ENCODE results near the gene NBPF1.
"Not testable (repeated sequence)": the region's sequence is repeated elsewhere in the genome, so short reads cannot be mapped to it uniquely, and the experiment has no call there.

NBPF1 gene

DNA sequence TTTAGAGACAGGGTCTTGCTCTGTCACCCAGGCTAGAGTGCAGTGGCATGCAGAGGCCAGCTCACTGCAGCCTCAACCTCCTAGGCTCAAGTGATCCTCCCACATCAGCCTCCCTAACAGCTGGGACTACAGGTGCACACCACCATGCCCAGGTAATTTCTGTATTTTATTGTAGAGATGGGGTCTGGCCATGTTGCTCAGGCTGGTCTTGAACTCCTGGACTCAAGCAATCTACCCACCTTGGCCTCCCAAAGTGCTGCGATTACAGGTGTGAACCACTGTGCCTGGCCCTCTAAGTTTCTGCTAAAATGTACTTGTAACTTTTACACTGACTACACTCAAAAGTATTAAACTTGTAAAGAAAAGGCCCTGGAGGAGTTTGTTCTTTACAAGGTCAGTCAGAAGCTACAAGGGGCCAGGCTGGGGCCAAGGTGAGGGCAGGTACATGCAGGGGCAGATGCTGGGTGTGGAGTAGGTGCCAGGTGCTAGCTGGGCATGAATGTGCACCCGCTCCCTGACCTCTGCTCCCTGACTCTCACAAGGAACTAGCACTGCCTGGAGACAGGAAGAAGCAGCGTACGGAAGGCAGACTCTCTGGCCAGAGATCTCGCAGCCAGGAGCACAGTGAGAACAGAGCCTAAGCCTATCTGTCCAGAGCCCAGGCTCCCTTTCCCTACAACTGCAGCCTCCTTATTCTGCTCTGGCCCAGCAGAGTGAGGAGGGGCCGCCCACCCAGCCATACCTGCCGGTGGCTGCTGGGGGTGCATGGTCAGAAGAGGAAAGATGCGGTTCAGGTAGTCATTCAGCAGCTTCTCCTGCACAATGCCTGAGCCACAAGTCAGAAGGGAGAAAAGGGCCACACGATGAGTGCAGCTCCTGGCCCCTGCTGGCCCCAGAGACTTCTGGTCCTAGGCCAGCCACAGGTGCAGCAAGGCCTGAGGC is 28.9 kb upstream of the NBPF1 start:
- DNase-seq (ENCODE audit: low read depth in 4 of 4, low spot score in 1 of 4), result not testable (repeated sequence)

DNA sequence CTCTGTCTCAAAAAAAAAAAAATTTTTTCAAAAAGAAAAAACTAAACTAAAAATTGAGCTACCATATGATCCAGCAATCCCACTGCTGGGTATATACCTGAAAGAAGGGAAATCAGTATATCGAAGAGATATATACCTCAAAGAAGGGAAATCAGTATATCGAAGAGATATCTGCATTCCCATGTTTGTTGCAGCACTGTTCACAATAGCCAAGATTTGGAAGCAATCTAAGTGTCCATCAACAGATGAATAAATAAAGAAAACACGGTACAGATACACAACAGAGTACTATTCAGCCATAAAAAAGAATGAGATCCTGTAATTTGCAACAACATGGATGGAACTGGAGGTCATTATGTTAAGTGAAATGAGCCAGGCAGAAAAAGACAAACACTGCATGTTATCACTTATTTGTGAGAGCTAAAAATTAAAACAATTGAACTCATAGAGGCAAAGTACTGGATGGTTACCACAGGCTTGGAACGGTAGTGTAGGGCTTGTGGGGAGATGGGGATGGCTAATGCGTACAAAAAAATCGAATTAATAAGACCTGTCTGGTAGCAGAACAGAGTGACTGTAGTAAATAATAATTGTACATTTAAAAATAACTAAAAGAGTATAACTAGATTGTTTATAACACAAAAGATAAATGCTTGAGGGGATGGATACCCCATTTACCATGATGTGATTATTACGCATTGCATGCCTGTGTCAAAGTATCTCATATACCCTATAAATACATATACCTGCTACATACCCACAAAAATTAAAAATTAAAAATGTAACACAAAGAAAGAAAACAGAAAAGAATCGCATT is 28.0 kb upstream of the NBPF1 start:
- DNase-seq (ENCODE audit: low read depth in 4 of 4, low spot score in 1 of 4), result not testable (repeated sequence)

DNA sequence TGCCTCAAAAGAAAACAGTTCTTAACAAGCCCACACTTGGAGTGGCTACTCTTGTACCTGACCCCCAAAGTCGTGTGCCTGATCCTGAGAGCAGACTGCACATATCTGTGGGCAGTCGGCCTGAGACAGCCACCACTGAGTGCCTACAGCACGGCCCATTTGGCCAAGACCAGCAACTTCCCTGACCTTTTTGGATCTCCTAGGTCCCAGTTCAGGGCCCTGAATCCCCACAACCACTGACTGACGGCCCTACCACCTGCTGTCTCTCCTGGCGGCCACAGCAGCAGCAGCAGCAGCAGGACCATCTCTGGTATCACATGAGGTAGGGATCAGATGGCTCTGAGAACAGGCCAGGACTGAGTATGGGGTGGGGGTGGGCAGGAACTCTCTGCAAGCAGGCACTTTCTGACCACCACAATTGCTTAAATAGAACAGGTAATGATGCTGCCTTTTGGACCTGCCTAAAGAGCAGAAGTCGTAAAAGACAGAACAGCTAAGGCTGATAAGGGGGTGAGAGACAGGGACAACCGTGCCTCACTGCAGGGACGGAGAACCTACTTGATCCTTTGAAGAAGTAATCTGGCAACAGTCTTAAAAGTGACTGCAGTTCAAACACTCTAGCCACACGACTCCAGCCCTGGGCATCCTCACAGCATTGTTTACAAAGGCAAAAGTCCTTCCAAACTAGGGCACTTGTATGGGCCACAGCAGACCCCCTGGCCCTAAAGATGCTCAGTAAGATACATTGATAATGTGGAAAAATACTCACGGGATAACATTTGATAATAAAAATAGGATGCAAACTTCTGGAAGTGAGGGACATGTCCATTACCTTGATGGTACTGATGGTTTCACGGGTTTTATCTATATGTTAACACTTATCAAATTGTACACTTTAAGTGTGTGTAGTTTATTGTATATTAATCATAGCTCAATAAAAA is 26.0 kb upstream of the NBPF1 start:
- not testable (repeated sequence) for DNase-seq (ENCODE audit: low read depth in 4 of 4, low spot score in 1 of 4)

DNA sequence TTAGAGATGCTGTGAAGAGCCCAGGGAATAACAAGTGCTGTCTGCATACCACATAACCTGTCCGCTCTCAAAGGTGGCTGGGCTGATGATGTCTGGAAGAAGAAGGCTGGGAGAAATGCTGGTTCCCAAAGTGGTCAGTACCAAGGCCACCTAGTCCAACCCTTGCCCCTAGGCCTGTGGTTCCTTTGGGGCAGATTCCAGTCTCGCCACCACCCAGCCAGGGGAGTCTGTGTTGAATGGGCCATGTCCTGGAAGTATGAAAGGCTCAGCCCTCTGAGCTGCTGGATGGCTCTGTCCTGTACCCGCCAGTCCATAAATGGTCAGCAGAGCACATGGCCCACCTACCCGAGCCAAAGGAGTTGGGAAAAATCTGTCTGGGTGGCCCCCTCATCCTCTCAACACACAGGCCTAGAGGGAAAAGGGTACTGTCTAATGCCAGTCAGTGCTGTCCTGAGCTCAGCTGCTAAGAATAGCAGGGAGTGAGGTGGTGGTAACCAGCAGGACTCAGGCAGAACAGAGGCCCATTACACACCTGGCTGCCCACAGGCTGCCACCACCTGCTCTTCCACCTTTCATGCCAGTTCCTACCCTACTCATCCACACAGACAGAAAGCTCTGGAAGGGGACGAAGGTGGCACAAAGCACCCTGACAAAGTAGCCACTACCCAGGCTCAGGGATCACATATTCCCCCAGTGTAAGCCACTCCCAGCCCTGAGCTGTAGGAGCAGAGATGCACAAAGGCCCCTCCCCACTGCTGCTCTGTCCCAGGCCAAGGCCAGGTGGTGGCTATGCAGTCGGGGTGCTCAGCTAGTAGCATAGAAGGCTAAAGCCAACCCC is 24.8 kb upstream of the NBPF1 start:
- DNase-seq (ENCODE audit: low read depth in 4 of 4, low spot score in 1 of 4), result not testable (repeated sequence)

DNA sequence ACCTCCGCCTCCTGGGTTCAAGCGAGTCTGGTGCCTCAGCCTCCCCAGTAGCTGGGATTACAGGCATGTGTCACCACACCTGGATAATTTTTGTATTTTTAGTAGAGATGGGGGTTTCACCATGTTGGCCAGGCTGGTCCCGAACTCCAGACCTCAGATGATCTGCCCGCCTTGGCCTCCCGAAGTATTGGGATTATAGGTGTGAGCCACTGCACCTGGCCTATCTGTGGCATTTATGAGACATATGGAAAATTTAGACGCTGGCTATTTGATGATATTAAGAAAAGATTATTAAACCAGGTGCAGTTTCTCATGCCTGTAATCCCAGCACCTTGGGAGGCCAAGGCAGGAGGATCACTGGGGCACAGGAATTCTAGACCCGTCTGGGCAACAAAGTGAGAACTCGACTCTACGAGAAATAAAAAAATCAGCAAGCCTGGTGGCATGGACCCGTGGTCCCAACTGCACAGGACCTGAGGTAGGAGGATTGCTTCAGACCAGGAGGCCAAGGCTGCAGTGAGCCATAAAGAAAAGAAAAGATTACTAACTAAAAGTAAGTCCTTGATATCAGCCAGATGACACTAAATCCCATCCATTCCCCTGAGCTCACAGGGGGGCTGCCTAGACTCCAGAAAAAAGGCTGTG is 23.3 kb upstream of the NBPF1 start:
- not testable (repeated sequence) for DNase-seq (ENCODE audit: low read depth in 4 of 4, low spot score in 1 of 4)

DNA sequence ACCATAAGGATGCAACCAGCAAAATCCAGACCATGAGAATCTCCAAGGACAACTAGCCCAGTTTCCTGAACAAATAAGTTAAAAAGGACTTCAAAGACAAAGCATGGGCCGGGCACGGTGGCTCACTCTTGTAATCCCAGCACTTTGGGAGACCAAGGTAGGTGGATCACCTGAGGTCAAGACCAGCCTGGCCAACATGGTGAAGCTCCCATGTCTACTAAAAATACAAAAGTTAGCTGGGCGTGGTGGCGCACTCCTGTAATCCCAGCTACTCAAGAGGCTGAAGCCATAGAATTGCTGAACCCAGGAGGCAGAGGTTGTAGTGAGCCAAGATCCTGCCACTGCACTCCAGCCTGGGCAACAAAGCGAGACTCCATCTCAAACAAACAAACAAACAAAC is 22.6 kb upstream of the NBPF1 start:
- not testable (repeated sequence) for DNase-seq (ENCODE audit: low read depth in 4 of 4, low spot score in 1 of 4)

DNA sequence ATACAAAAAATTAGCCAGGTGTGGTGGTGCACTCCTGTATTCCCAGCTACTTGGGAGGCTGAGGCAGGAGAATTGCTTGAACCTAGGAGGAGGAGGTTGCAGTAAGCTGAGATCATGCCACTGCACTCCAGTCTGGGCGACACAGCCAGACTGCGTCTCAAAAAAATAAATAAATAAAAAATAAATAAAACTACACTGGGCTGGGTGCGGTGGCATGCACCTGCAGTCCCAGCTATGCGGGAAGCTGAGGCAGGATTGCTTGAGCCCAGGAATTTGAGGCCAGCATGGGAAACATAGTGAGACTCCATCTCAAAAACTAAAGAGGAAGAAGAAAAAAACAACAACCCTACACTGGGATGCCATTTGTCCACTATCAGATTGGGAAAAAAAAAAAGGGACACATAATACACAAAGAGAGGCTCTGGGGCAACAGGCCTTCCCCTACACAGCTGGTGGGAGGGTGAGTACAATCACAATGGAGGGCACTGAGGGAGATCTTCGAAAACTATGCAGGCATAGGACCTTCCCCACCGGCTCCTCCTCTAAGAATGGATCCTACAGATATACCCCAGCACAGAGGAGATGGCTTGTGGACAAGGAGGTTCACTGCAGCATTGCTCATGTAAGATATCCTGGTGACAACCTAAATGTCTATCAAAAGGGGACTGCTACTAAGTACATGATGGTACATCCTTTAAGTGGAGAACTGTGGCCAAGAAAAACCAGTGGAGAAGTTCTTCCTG is 20.3 kb upstream of the NBPF1 start:
- not testable (repeated sequence) for DNase-seq (ENCODE audit: low read depth in 4 of 4, low spot score in 1 of 4)

DNA sequence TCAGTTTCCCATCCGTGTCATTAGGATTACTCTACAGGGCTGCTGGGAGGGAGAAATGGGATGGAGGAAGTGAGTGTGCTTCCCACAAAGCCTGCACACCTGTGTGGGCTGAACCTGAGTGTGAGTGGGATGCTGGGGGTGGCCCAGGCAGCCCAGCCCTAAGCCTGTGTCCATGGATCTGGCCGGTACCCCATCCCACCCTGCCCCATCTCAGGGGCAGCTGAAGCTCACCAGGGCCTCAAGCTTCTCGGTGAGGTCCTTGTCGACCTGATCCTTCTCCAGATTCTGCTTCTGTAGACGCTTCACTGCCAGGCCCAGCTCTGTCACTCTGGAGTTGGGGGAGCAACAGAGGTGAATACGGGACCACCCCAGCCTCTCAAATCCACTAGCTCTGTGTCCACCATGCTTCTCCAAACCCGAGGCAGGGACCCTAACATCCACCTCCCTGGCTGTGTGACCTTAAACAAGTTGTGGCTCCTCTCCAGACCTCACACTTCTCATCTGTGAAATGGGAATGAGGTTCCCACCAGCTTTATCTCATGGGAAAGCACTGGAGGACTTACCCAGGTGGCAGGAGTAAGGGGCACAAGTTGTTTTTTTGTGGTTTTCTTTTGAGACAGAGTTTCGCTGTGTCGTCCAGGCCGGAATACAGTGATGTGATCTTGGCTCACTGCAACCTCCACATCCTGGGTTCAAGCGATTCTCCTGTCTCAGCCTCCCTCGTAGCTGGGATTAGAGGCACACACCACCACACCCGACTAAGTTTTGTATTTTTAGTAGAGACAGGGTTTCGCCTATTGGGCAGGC is 18.9 kb upstream of the NBPF1 start:
- not testable (repeated sequence) for DNase-seq (ENCODE audit: low read depth in 4 of 4, low spot score in 1 of 4)

DNA sequence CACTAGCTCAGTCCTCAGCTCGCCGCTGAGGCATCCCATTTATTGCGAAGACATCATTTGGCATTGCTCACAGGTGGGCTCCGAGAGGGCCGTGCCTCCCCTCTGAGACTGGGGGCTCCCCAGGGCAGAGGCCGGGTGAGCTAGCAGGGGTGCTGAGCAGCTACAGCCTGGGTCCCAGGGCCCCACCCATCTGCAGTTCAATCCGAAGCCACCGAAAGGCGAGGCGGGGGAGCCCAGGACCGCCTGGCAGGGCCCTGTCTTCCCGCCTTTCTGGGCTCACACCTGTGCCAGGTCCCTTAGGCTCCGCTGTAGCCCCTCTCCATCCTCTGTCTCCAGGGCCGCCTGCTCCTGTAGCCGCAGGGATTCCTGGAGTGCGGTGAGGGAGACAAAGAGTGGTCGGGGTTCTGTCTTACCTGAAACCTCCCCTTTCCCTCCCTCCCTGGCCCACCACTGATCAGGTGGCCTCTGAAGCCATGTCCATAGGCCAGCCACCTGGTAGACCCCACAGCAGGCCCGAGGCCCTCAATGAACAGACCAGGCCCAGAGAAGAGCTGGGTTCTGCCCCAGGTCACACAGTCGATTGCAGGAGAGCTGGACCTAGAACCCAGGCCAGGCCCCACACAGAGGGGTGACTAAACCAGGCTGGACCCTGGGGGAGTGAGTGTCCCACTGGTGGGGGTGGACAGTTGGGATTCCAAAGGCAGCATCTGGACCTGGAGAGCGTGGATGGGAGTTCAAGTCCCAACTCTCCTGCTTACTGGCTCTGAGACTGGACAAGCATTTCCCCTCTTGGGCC is 18.1 kb upstream of the NBPF1 start:
- DNase-seq (ENCODE audit: low read depth in 4 of 4, low spot score in 1 of 4), result no peak

DNA sequence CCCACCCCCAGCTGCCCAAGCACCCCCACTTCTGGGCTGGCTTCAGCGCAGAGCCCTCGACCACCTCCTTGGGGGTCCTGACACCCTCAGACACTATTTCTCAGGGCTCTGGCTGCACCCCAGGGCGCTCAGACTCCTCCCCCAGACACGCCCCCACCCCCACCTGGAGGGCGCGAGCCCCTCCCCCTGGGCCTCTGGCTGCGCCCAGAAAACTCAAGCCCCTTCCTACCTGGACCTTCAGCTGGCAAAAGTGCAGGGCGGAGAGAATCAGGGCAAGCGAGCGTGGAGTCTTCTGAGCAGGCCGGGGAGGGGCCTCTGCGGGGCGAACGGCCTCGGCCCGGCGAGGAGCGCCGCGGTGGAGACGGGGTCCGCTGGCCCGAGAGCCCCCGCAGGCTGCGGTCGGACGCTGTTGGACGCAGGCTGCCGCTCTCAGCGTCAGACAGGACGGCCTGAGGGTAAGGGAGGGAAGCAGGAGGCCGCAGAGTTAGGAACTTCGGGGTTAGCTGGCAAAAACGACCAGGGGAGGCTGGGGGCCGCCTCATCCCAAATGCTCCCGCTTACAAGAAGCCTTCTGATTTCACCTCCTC is 17.4 kb upstream of the NBPF1 start:
- no peak for DNase-seq (ENCODE audit: low read depth in 4 of 4, low spot score in 1 of 4)

DNA sequence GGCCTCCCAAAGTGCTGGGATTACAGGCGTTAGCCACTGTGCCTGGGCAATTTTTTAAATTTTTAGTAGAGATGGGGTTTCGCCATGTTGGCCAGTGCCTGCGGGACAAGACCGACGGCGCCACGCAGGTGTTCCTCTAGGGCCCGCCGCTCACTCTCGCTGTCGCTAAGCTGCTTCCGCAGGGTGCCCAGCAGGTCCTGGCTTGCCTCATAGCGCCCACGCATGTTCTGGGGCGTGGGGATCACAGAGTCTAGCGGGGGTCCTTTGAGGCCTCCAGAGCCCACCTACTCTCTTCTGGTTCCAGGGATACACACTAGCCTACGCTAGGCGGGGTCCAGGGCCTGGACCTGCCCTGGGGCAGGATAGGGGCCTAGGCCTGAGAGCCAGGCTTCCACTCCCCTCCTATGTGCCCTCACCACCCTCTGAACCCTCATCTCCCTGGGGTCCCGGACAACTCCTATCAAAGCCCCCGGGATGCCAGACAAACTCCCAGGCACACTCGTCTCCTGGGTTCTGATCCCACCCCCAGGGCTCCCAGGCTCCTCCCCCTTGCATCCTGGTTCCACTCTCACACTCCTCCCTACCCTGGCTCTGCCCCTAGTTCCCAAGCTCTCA is 16.7 kb upstream of the NBPF1 start:
- not testable (repeated sequence) for DNase-seq (ENCODE audit: low read depth in 4 of 4, low spot score in 1 of 4)

DNA sequence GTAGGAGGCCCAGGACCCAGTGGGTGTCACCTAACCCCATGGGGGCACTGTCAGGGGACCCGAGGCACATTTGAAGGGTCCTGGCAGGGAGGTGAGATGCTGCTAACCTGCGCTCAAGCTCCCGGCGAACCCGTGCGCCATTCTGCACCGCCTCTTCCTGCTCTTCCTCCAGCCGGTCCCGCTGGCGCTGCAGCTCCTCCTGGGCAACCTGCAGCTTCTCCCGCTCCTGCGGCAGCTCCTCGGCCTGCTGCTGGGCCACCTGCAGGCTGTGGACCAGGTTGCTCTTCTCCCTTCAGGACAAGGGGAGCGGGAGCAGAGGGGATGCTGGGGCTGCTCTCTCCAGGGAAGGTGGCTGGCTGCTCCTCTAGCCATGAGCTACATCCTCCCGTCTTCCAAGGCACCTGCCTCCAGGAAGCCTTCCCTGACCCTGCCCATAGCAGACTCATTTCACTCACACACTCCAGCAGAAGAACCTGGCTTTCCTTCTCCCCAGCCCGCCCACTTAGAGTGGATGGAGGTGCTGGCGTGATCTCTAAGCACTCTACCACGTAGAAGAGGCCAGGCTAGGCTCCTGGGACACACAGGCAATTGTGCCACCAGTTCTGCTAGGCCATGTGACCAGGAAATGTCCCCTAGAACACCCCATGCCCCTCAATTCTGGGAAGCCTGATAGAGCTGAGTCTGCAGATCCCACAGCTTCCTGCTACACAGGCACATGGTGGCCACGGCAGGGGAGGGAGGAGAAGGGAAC is 15.2 kb upstream of the NBPF1 start:
- no peak for DNase-seq (ENCODE audit: low read depth in 4 of 4, low spot score in 1 of 4)

DNA sequence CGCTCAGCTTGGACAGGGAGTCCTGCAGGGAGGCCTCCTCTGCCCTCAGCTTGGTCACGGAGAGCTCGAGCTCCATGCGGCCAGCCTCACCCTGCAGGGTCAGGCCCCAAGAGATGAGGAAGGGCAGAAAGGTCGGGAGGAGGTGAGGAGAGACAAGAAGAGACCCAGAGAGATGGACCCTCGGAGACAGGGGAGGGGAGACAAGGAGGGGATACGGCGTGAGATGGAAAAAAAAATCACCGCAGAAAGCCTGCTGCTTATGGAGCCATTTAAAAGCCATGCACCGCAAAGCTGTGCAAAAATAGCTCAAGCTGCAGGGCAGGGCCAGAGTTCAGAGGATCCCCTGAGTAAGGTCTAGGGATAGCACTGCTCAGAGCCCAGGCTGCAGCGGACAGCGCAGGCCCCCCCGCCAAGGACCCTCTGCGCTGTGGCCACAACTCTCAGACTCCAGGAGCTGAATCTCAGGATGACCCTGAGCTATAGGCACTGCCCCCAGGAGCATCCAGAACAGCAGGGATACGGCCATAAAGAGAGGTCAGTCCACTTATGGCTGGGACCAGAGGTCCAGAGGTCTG is 13.1 kb upstream of the NBPF1 start:
- not testable (repeated sequence) for DNase-seq (ENCODE audit: low read depth in 4 of 4, low spot score in 1 of 4)

DNA sequence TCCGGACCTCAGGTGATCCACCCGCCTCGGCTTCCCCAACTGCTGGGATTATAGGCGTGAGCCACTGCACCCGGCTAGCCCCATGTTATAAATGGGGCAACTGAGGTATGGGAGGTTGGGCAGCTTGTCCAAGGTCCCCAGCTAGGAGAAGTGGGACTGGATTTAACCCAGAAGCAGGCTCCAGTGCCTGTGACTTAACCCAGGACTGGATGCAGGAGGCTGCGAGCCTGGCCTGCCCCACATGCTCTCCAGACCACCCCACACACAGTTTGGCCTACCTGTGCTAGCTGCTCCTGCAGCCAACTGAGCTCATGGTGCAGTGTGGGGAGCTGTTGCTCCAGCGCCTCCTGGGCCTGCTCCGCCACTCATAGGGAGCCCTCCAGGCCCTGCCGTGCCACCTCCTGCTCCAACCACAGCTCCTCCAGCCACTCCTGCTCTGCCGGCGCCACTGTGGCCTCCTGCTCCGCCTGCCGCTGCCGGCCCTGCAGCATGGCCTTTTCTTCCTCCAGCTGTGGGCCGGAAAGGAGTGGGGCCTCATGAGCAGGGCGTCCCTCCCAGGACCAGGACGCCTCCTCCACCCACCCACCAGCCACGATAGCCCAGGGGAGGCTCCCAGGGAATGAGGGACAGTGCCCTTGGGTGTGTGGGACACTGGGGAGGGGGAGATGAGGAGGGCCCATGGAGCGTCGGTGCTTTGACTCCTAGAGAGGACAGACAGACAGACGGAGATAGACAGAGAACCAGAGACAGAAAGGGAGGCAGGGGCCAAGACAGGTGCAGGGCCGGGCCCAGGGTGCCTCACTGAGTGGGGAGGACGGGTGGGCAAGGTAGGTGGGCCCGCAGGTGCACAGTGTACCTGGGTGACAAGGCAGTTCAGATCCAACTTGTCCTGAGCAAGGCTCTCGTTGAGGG is 12.4 kb upstream of the NBPF1 start:
- no peak for DNase-seq (ENCODE audit: low read depth in 4 of 4, low spot score in 1 of 4)
